H1 (cell line): Measurements from ENCODE around the gene TAF8. TPM values are rescaled to one million over a fixed set of nuclear protein-coding genes. Genes with fewer than 3 reads are reported as not detected.

Experiments
- CTCF ChIA-PET: fragments of 300-600 bp; sonication (Branson Sonifier 250); formaldehyde crosslinking; loops from one replicate; lab custom pipeline; 2021; ENCODE audit not compliant: partially characterized antibody; lab: Charles Lee
- POLR2A ChIA-PET: fragments of 300-600 bp; sonication (Branson Sonifier 250); formaldehyde crosslinking; loops from one replicate; lab custom pipeline; 2021; ENCODE audit warnings: inconsistent platforms; ENCODE audit not compliant: partially characterized antibody; lab: Charles Lee
- DNase-seq, 2 experiments: peaks; one replicate each; pipeline versions ENCODE4 v3.0.0 to v3.0.0-alpha.2; 2010 to 2022; ENCODE audit warnings: low spot score in 2 of 2, low read depth in 1 of 2, mixed read lengths in 1 of 2
- FAIRE-seq: peaks from 2 replicates; lab custom pipeline; 2011; peaks lifted over from hg19 to GRCh38; lab: Jason Lieb, UNC
- H2AFZ ChIP-seq: 2 replicates; pipeline ENCODE4 v1.8.1; 2012; ENCODE audit warnings: low read length, inconsistent platforms
- H2AK5ac ChIP-seq: 2 replicates; pipeline ENCODE4 v1.6.1; 2013; ENCODE audit warnings: low read depth, low read length
- H2BK120ac ChIP-seq: replicated peaks from 2 replicates; pipeline ENCODE3; 2013; ENCODE audit warnings: low read depth, low read length, inconsistent platforms
- H2BK12ac ChIP-seq: 2 replicates; pipeline ENCODE4 v1.6.1; 2013; ENCODE audit warnings: low read depth, low read length
- H2BK15ac ChIP-seq: 2 replicates; pipeline ENCODE4 v1.6.1; 2013; ENCODE audit warnings: low read length
- H2BK20ac ChIP-seq: 2 replicates; pipeline ENCODE4 v1.6.1; 2013; ENCODE audit warnings: low read length
- H2BK5ac ChIP-seq: 2 replicates; pipeline ENCODE4 v1.6.1; 2013; ENCODE audit warnings: low read depth, low read length
- H3K14ac ChIP-seq: 2 replicates; pipeline ENCODE4 v1.6.1; 2013; ENCODE audit warnings: inconsistent platforms; ENCODE audit not compliant: insufficient read length
- H3K18ac ChIP-seq: 2 replicates; pipeline ENCODE4 v1.6.1; 2013; ENCODE audit warnings: low read length; ENCODE audit errors: extremely low read depth
- H3K23ac ChIP-seq: 2 replicates; pipeline ENCODE4 v1.6.1; 2013; ENCODE audit warnings: inconsistent platforms; ENCODE audit not compliant: insufficient read length
- H3K23me2 ChIP-seq: 2 replicates; pipeline ENCODE4 v1.6.1; 2013; ENCODE audit warnings: low read depth, low read length
- H3K27ac ChIP-seq: 2 replicates; pipeline ENCODE4 v1.6.1; 2011; ENCODE audit warnings: low read depth, low read length, inconsistent platforms
- H3K27me3 ChIP-seq, 4 experiments: replicated peaks in 1 of 4; 1 replicate in 1 of 4; 2 replicates in 3 of 4; pipeline versions ENCODE4 v1.6.1 to v1.8.1; 2011 to 2013; ENCODE audit warnings: low read length in 3 of 4, mild to moderate bottlenecking in 3 of 4, inconsistent platforms in 2 of 4, mixed read lengths in 2 of 4, moderate library complexity in 1 of 4; ENCODE audit not compliant: control insufficient read depth in 3 of 4, insufficient read depth in 3 of 4; ENCODE audit errors: extremely low read depth in 1 of 4
- H3K36me3 ChIP-seq, 4 experiments: 2 replicates each; pipeline versions ENCODE4 v1.6.1 to v1.8.1; 2011 to 2013; ENCODE audit warnings: mild to moderate bottlenecking in 4 of 4, low read length in 3 of 4, moderate library complexity in 2 of 4, control low read depth in 1 of 4, inconsistent platforms in 1 of 4; ENCODE audit not compliant: insufficient read depth in 4 of 4, control insufficient read depth in 2 of 4
- H3K4ac ChIP-seq: replicated peaks from 2 replicates; pipeline ENCODE3; 2013; ENCODE audit warnings: low read length, low read depth, mixed read lengths, inconsistent platforms; ENCODE audit not compliant: insufficient read length
- H3K4me1 ChIP-seq, 4 experiments: replicated peaks in 1 of 4; 1 replicate in 1 of 4; 2 replicates in 3 of 4; pipeline versions ENCODE4 v1.6.1 to v1.8.1; 2011 to 2013; ENCODE audit warnings: low read length in 3 of 4, inconsistent platforms in 2 of 4, mixed read lengths in 1 of 4; ENCODE audit not compliant: insufficient read depth in 4 of 4, control insufficient read depth in 3 of 4
- H3K4me2 ChIP-seq, 2 experiments: 2 replicates each; pipeline versions ENCODE4 v1.6.1 to v1.8.1; 2011 to 2013; ENCODE audit warnings: low read depth in 2 of 2, low read length in 2 of 2, control low read depth in 1 of 2, inconsistent platforms in 1 of 2, mild to moderate bottlenecking in 1 of 2; ENCODE audit not compliant: insufficient read depth in 1 of 2
- H3K4me3 ChIP-seq, 4 experiments: fragments of 200-600, 300-600 bp in 1 of 4; sonication (generic), shearing (Covaris generic), sonication (Bioruptor Twin) in 1 of 4; 2 replicates each; pipeline versions ENCODE4 v1.5.1 to v1.8.1; 2011 to 2016; ENCODE audit warnings: low read length in 4 of 4, low read depth in 3 of 4, control low read depth in 2 of 4, inconsistent platforms in 2 of 4, mild to moderate bottlenecking in 2 of 4, mixed read lengths in 1 of 4, moderate library complexity in 1 of 4; ENCODE audit not compliant: insufficient read depth in 2 of 4; ENCODE audit errors: extremely low read depth in 1 of 4
- H3K56ac ChIP-seq: replicated peaks from 2 replicates; pipeline ENCODE3; 2013; ENCODE audit warnings: low read depth, mild to moderate bottlenecking, mixed read lengths, low read length, inconsistent platforms; ENCODE audit not compliant: insufficient read length
- H3K79me1 ChIP-seq: 2 replicates; pipeline ENCODE4 v1.6.1; 2013; ENCODE audit warnings: low read depth, low read length, control low read depth
- H3K79me2 ChIP-seq, 2 experiments: 2 replicates each; pipeline versions ENCODE4 v1.6.1 to v1.8.1; 2012 to 2013; ENCODE audit warnings: low read length in 2 of 2, mild to moderate bottlenecking in 2 of 2, inconsistent platforms in 1 of 2; ENCODE audit not compliant: insufficient read depth in 2 of 2, control insufficient read depth in 1 of 2
- H3K9ac ChIP-seq, 4 experiments: replicated peaks in 1 of 4; 1 replicate in 1 of 4; 2 replicates in 3 of 4; pipeline versions ENCODE4 v1.6.1 to v1.8.1; 2011 to 2013; ENCODE audit warnings: low read depth in 3 of 4, low read length in 3 of 4, control low read depth in 2 of 4, mild to moderate bottlenecking in 2 of 4, moderate library complexity in 2 of 4, inconsistent platforms in 1 of 4; ENCODE audit errors: extremely low read depth in 1 of 4
- H3K9me3 ChIP-seq, 2 experiments: 2 replicates each; pipeline versions ENCODE4 v1.6.1 to v1.8.1; 2012 to 2013; ENCODE audit warnings: mild to moderate bottlenecking in 2 of 2, moderate library complexity in 2 of 2, control low read depth in 1 of 2, inconsistent platforms in 1 of 2, low read depth in 1 of 2, low read length in 1 of 2, mixed read lengths in 1 of 2; ENCODE audit not compliant: insufficient read depth in 2 of 2
- H4K20me1 ChIP-seq, 2 experiments: replicated peaks in 1 of 2; 2 replicates each; pipeline versions ENCODE3 to v1.8.1; 2011 to 2013; ENCODE audit warnings: inconsistent platforms in 2 of 2, low read length in 2 of 2, mild to moderate bottlenecking in 1 of 2; ENCODE audit not compliant: insufficient read depth in 2 of 2, control insufficient read depth in 1 of 2
- H4K5ac ChIP-seq: 2 replicates; pipeline ENCODE4 v1.6.1; 2013; ENCODE audit warnings: low read length, low read depth, mixed read lengths, inconsistent platforms; ENCODE audit not compliant: insufficient read length
- H4K8ac ChIP-seq: 2 replicates; pipeline ENCODE4 v1.8.0; 2013; ENCODE audit warnings: mild to moderate bottlenecking, moderate library complexity, low read length, inconsistent platforms; ENCODE audit not compliant: insufficient read depth; ENCODE audit errors: extremely low read depth
- H4K91ac ChIP-seq: replicated peaks from 2 replicates; pipeline ENCODE3; 2013; ENCODE audit warnings: low read length, mixed read lengths, inconsistent platforms; ENCODE audit not compliant: insufficient read length
- BCL11A ChIP-seq, 2 experiments: IDR thresholded peaks; one replicate each; pipeline ENCODE4 v1.6.1; 2011; ENCODE audit warnings: low read depth in 2 of 2, low read length in 2 of 2, mild to moderate bottlenecking in 2 of 2
- CBX8 ChIP-seq: fragments of 300-800, 300-1000 bp; sonication (generic); IDR thresholded peaks from 2 replicates; pipeline ENCODE4 v1.7.1; 2016; ENCODE audit warnings: low read depth, low read length, borderline replicate concordance
- CHD1 ChIP-seq: IDR thresholded peaks from 2 replicates; pipeline ENCODE4 v1.6.1; 2012; ENCODE audit warnings: low read depth, low read length, improper control_type of control experiment
- CTCF ChIP-seq, 3 experiments: IDR thresholded peaks; 1 replicate in 2 of 3; 2 replicates in 1 of 3; pipeline versions ENCODE4 v1.5.1 to v1.6.1; 2011; ENCODE audit warnings: low read length in 3 of 3, mild to moderate bottlenecking in 3 of 3, inconsistent platforms in 2 of 3, low read depth in 1 of 3, moderate library complexity in 1 of 3; ENCODE audit not compliant: insufficient read depth in 1 of 3; ENCODE audit errors: control extremely low read depth in 1 of 3
- EGR1 ChIP-seq: IDR thresholded peaks from 2 replicates; pipeline ENCODE4 v1.6.1; 2011; ENCODE audit warnings: low read depth, low read length, borderline replicate concordance
- GABPA ChIP-seq: IDR thresholded peaks from 2 replicates; pipeline ENCODE4 v1.6.1; 2011; ENCODE audit warnings: mild to moderate bottlenecking, low read length, moderate library complexity, borderline replicate concordance; ENCODE audit not compliant: insufficient read depth
- KDM5A ChIP-seq: fragments of 200-600 bp; IDR thresholded peaks from 2 replicates; pipeline ENCODE4 v1.7.1; 2012; ENCODE audit warnings: mild to moderate bottlenecking, low read length, inconsistent platforms, mixed read lengths
- SP2 ChIP-seq: IDR thresholded peaks from 2 replicates; pipeline ENCODE4 v1.6.1; 2012; ENCODE audit warnings: mild to moderate bottlenecking, low read length, inconsistent platforms
- SRF ChIP-seq: IDR thresholded peaks from 2 replicates; pipeline ENCODE4 v1.6.1; 2011; ENCODE audit warnings: mild to moderate bottlenecking, low read depth, low read length, moderate library complexity
- YY1 ChIP-seq: IDR thresholded peaks from 2 replicates; pipeline ENCODE4 v1.6.1; 2011; ENCODE audit warnings: low read depth, mild to moderate bottlenecking, low read length
- ZNF274 ChIP-seq: IDR thresholded peaks from 2 replicates; pipeline ENCODE4 v1.7.0; 2012; ENCODE audit warnings: low read length, borderline replicate concordance; ENCODE audit errors: extremely low read depth
- WGBS, 2 experiments: shearing (Covaris generic) in 1 of 2; methylation state at CpG; one replicate each; pipeline versions ENCODE4 v1.1.6 to v1.1.7; 2013 to 2015; ENCODE audit warnings: low lambda C conversion rate in 2 of 2, mixed read lengths in 2 of 2, inconsistent platforms in 1 of 2, low coverage in 1 of 2, missing lambda C conversion rate in 1 of 2; ENCODE audit not compliant: insufficient replicate concordance in 2 of 2, insufficient coverage in 1 of 2, insufficient read length in 1 of 2; ENCODE audit errors: extremely low coverage in 1 of 2, missing lambda C conversion rate in 1 of 2; 5-methylcytosine and 5-hydroxymethylcytosine counted together
- polyA plus RNA-seq, 7 experiments: library from polyadenylated mRNA; depleted of rRNA in 3 of 7; stranded (reverse) in 5 of 7; unstranded in 2 of 7; fragments of >200 nt in 5 of 7; fragments of 200-250 nt in 2 of 7; gene quantifications; 1 replicate in 5 of 7; 2 replicates in 1 of 7; 4 replicates in 1 of 7; pipeline versions ENCODE4 v1.2.1 to v1.2.3, GENCODE V29; 2011 to 2013; ENCODE audit warnings: missing spikeins in 2 of 7, mixed read lengths in 2 of 7
- total RNA-seq: library from RNA; stranded (reverse); fragmentation: NEBNext Ultra II Directional; extraction: Animal tissue kit (Norgen Biotek cat#: 25700); gene quantifications from 2 replicates; pipeline ENCODE4 v1.2.1, GENCODE V29; 2021

The TAF8 gene
- total and polyA plus RNA-seq, 2 of the 8 experiments (the other 6 are each of a cell fraction or from before 2014, with no cell fraction given): 32.2 to 34.0 TPM

- H3K79me1 ChIP-seq: no peaks in the 10 kb centered on the region
- H2AK5ac ChIP-seq: no peak overlapping the region
- H3K14ac ChIP-seq: no peak overlapping the region
- no peak overlapping the region for H4K5ac ChIP-seq
- FAIRE-seq: no peak
- H3K4me1 ChIP-seq: peaks cover 2 to 10% (median 4%) of the 10 kb centered on the region in 4 experiments; a peak in 6 of 7 replicates
- no peak overlapping the region for H2BK20ac ChIP-seq
- peaks cover 5 to 20% (median 12%) of the 10 kb centered on the region in 4 experiments; a peak in 6 of 8 replicates for H3K36me3 ChIP-seq
- H2BK5ac ChIP-seq: no peak overlapping the region
- no peak overlapping the region for H3K4ac ChIP-seq
- no peak overlapping the region for H3K18ac ChIP-seq
- no peak for DNase-seq
- no peak overlapping the region for H2BK120ac ChIP-seq
- H4K20me1 ChIP-seq: peaks cover 7 to 21% of the 10 kb centered on the region in 2 experiments
- peaks cover 0 to 13% (median 12%) of the 10 kb centered on the region in 4 experiments; a peak in 5 of 7 replicates for H3K27me3 ChIP-seq
- no peak overlapping the region for H3K56ac ChIP-seq
- H2BK15ac ChIP-seq: no peak overlapping the region
- no peak overlapping the region for H2BK12ac ChIP-seq
- H3K79me2 ChIP-seq: no peaks in the 10 kb centered on the region
- no peak overlapping the region for H3K9ac ChIP-seq
- no peak overlapping the region for H2AFZ ChIP-seq
- no peak overlapping the region for H3K23ac ChIP-seq
- POLR2A ChIA-PET: interaction anchor here (0.6 to 1.6 kb wide), 5 partner anchors 14 to 185 kb away, joined by 3 to 5 read pairs (median 4); partner anchors contain the start of gene C6orf132
- H3K27ac ChIP-seq: no peak overlapping the region
- no peaks in the 10 kb centered on the region; the same call in 1 of the 2 replicates for H3K23me2 ChIP-seq
- no peak overlapping the region for H4K91ac ChIP-seq
- no peaks in the 10 kb centered on the region for H3K9me3 ChIP-seq
- WGBS, 2 experiments: 93% methylated on average over 8 of the region's 8 CpGs; no CpG with 5 or more reads in 1 of the 2 experiments
- H3K4me3 ChIP-seq: no peak overlapping the region
- no peak overlapping the region for H3K4me2 ChIP-seq
- H4K8ac ChIP-seq: no peak overlapping the region
- CTCF ChIA-PET: interaction anchor here (0.7 to 21.6 kb wide), 6 partner anchors 21 to 180 kb away, joined by 3 to 313 read pairs (median 4); partner anchors contain the start of genes BYSL and MED20
- TF ChIP-seq ZNF274 (no peak), CTCF (IDR thresholded peaks at IDR 0.05; ENCODE audit: control extremely low read depth in 1 of 3, insufficient read depth in 1 of 3, low read depth in 1 of 3, low read length in 3 of 3) (no peak), CBX8 (no peak), EGR1 (no peak), YY1 (no peak), SP2 (no peak), CHD1 (no peak), KDM5A (no peak), SRF (no peak), GABPA (no peak), BCL11A (IDR thresholded peaks at IDR 0.05; ENCODE audit: low read depth in 2 of 2, low read length in 2 of 2) (no peak)
Observed at GRCh38 chr6:42101186-42101657, 50.9 kb downstream of the TAF8 start.
